H1 (cell line): ENCODE measurements around the gene PC. TPM values are rescaled to one million over a fixed set of nuclear protein-coding genes. Genes with fewer than 3 reads are reported as not detected.
A peak's percentile ranks its signal among the peaks of the same experiment; 100 is the strongest.

ENCODE experiments used
- CTCF ChIA-PET: fragments of 300-600 bp; sonication (Branson Sonifier 250); formaldehyde crosslinking; loops from one replicate; lab custom pipeline; 2021; ENCODE audit not compliant: partially characterized antibody; lab: Charles Lee
- POLR2A ChIA-PET: fragments of 300-600 bp; sonication (Branson Sonifier 250); formaldehyde crosslinking; loops from one replicate; lab custom pipeline; 2021; ENCODE audit warnings: inconsistent platforms; ENCODE audit not compliant: partially characterized antibody; lab: Charles Lee
- DNase-seq, 2 experiments: peaks; one replicate each; pipeline versions ENCODE4 v3.0.0 to v3.0.0-alpha.2; 2010 to 2022; ENCODE audit warnings: low spot score in 2 of 2, low read depth in 1 of 2, mixed read lengths in 1 of 2
- FAIRE-seq: peaks from 2 replicates; lab custom pipeline; 2011; peaks lifted over from hg19 to GRCh38; lab: Jason Lieb, UNC
- H2AFZ ChIP-seq: 2 replicates; pipeline ENCODE4 v1.8.1; 2012; ENCODE audit warnings: low read length, inconsistent platforms
- H2AK5ac ChIP-seq: 2 replicates; pipeline ENCODE4 v1.6.1; 2013; ENCODE audit warnings: low read depth, low read length
- H2BK120ac ChIP-seq: replicated peaks from 2 replicates; pipeline ENCODE3; 2013; ENCODE audit warnings: low read depth, low read length, inconsistent platforms
- H2BK12ac ChIP-seq: 2 replicates; pipeline ENCODE4 v1.6.1; 2013; ENCODE audit warnings: low read depth, low read length
- H2BK15ac ChIP-seq: 2 replicates; pipeline ENCODE4 v1.6.1; 2013; ENCODE audit warnings: low read length
- H2BK20ac ChIP-seq: 2 replicates; pipeline ENCODE4 v1.6.1; 2013; ENCODE audit warnings: low read length
- H2BK5ac ChIP-seq: 2 replicates; pipeline ENCODE4 v1.6.1; 2013; ENCODE audit warnings: low read depth, low read length
- H3K14ac ChIP-seq: 2 replicates; pipeline ENCODE4 v1.6.1; 2013; ENCODE audit warnings: inconsistent platforms; ENCODE audit not compliant: insufficient read length
- H3K18ac ChIP-seq: 2 replicates; pipeline ENCODE4 v1.6.1; 2013; ENCODE audit warnings: low read length; ENCODE audit errors: extremely low read depth
- H3K23ac ChIP-seq: 2 replicates; pipeline ENCODE4 v1.6.1; 2013; ENCODE audit warnings: inconsistent platforms; ENCODE audit not compliant: insufficient read length
- H3K23me2 ChIP-seq: 2 replicates; pipeline ENCODE4 v1.6.1; 2013; ENCODE audit warnings: low read depth, low read length
- H3K27ac ChIP-seq: 2 replicates; pipeline ENCODE4 v1.6.1; 2011; ENCODE audit warnings: low read depth, low read length, inconsistent platforms
- H3K27me3 ChIP-seq, 4 experiments: replicated peaks in 1 of 4; 1 replicate in 1 of 4; 2 replicates in 3 of 4; pipeline versions ENCODE4 v1.6.1 to v1.8.1; 2011 to 2013; ENCODE audit warnings: low read length in 3 of 4, mild to moderate bottlenecking in 3 of 4, inconsistent platforms in 2 of 4, mixed read lengths in 2 of 4, moderate library complexity in 1 of 4; ENCODE audit not compliant: control insufficient read depth in 3 of 4, insufficient read depth in 3 of 4; ENCODE audit errors: extremely low read depth in 1 of 4
- H3K36me3 ChIP-seq, 4 experiments: 2 replicates each; pipeline versions ENCODE4 v1.6.1 to v1.8.1; 2011 to 2013; ENCODE audit warnings: mild to moderate bottlenecking in 4 of 4, low read length in 3 of 4, moderate library complexity in 2 of 4, control low read depth in 1 of 4, inconsistent platforms in 1 of 4; ENCODE audit not compliant: insufficient read depth in 4 of 4, control insufficient read depth in 2 of 4
- H3K4ac ChIP-seq: replicated peaks from 2 replicates; pipeline ENCODE3; 2013; ENCODE audit warnings: low read length, low read depth, mixed read lengths, inconsistent platforms; ENCODE audit not compliant: insufficient read length
- H3K4me1 ChIP-seq, 4 experiments: replicated peaks in 1 of 4; 1 replicate in 1 of 4; 2 replicates in 3 of 4; pipeline versions ENCODE4 v1.6.1 to v1.8.1; 2011 to 2013; ENCODE audit warnings: low read length in 3 of 4, inconsistent platforms in 2 of 4, mixed read lengths in 1 of 4; ENCODE audit not compliant: insufficient read depth in 4 of 4, control insufficient read depth in 3 of 4
- H3K4me2 ChIP-seq, 2 experiments: 2 replicates each; pipeline versions ENCODE4 v1.6.1 to v1.8.1; 2011 to 2013; ENCODE audit warnings: low read depth in 2 of 2, low read length in 2 of 2, control low read depth in 1 of 2, inconsistent platforms in 1 of 2, mild to moderate bottlenecking in 1 of 2; ENCODE audit not compliant: insufficient read depth in 1 of 2
- H3K4me3 ChIP-seq, 4 experiments: fragments of 200-600, 300-600 bp in 1 of 4; sonication (generic), shearing (Covaris generic), sonication (Bioruptor Twin) in 1 of 4; 2 replicates each; pipeline versions ENCODE4 v1.5.1 to v1.8.1; 2011 to 2016; ENCODE audit warnings: low read length in 4 of 4, low read depth in 3 of 4, control low read depth in 2 of 4, inconsistent platforms in 2 of 4, mild to moderate bottlenecking in 2 of 4, mixed read lengths in 1 of 4, moderate library complexity in 1 of 4; ENCODE audit not compliant: insufficient read depth in 2 of 4; ENCODE audit errors: extremely low read depth in 1 of 4
- H3K56ac ChIP-seq: replicated peaks from 2 replicates; pipeline ENCODE3; 2013; ENCODE audit warnings: low read depth, mild to moderate bottlenecking, mixed read lengths, low read length, inconsistent platforms; ENCODE audit not compliant: insufficient read length
- H3K79me1 ChIP-seq: 2 replicates; pipeline ENCODE4 v1.6.1; 2013; ENCODE audit warnings: low read depth, low read length, control low read depth
- H3K79me2 ChIP-seq, 2 experiments: 2 replicates each; pipeline versions ENCODE4 v1.6.1 to v1.8.1; 2012 to 2013; ENCODE audit warnings: low read length in 2 of 2, mild to moderate bottlenecking in 2 of 2, inconsistent platforms in 1 of 2; ENCODE audit not compliant: insufficient read depth in 2 of 2, control insufficient read depth in 1 of 2
- H3K9ac ChIP-seq, 4 experiments: replicated peaks in 1 of 4; 1 replicate in 1 of 4; 2 replicates in 3 of 4; pipeline versions ENCODE4 v1.6.1 to v1.8.1; 2011 to 2013; ENCODE audit warnings: low read depth in 3 of 4, low read length in 3 of 4, control low read depth in 2 of 4, mild to moderate bottlenecking in 2 of 4, moderate library complexity in 2 of 4, inconsistent platforms in 1 of 4; ENCODE audit errors: extremely low read depth in 1 of 4
- H3K9me3 ChIP-seq, 2 experiments: 2 replicates each; pipeline versions ENCODE4 v1.6.1 to v1.8.1; 2012 to 2013; ENCODE audit warnings: mild to moderate bottlenecking in 2 of 2, moderate library complexity in 2 of 2, control low read depth in 1 of 2, inconsistent platforms in 1 of 2, low read depth in 1 of 2, low read length in 1 of 2, mixed read lengths in 1 of 2; ENCODE audit not compliant: insufficient read depth in 2 of 2
- H4K20me1 ChIP-seq, 2 experiments: replicated peaks in 1 of 2; 2 replicates each; pipeline versions ENCODE3 to v1.8.1; 2011 to 2013; ENCODE audit warnings: inconsistent platforms in 2 of 2, low read length in 2 of 2, mild to moderate bottlenecking in 1 of 2; ENCODE audit not compliant: insufficient read depth in 2 of 2, control insufficient read depth in 1 of 2
- H4K5ac ChIP-seq: 2 replicates; pipeline ENCODE4 v1.6.1; 2013; ENCODE audit warnings: low read length, low read depth, mixed read lengths, inconsistent platforms; ENCODE audit not compliant: insufficient read length
- H4K8ac ChIP-seq: 2 replicates; pipeline ENCODE4 v1.8.0; 2013; ENCODE audit warnings: mild to moderate bottlenecking, moderate library complexity, low read length, inconsistent platforms; ENCODE audit not compliant: insufficient read depth; ENCODE audit errors: extremely low read depth
- H4K91ac ChIP-seq: replicated peaks from 2 replicates; pipeline ENCODE3; 2013; ENCODE audit warnings: low read length, mixed read lengths, inconsistent platforms; ENCODE audit not compliant: insufficient read length
- GTF2F1 ChIP-seq: IDR thresholded peaks from 2 replicates; pipeline ENCODE4 v1.6.1; 2012; ENCODE audit warnings: low read depth, low read length, improper control_type of control experiment, borderline replicate concordance
- NRF1 ChIP-seq: IDR thresholded peaks from 2 replicates; pipeline ENCODE4 v1.6.1; 2011; ENCODE audit warnings: mild to moderate bottlenecking, low read depth, low read length, improper control_type of control experiment
- POLR2A ChIP-seq, 2 experiments: IDR thresholded peaks; 1 replicate in 1 of 2; 2 replicates in 1 of 2; pipeline ENCODE4 v1.6.1; 2011; ENCODE audit warnings: low read depth in 2 of 2, low read length in 2 of 2, mild to moderate bottlenecking in 2 of 2; ENCODE audit errors: control extremely low read depth in 1 of 2
- SP4 ChIP-seq: IDR thresholded peaks from 2 replicates; pipeline ENCODE4 v1.6.1; 2012; ENCODE audit warnings: low read length, inconsistent platforms
- YY1 ChIP-seq: IDR thresholded peaks from 2 replicates; pipeline ENCODE4 v1.6.1; 2011; ENCODE audit warnings: low read depth, mild to moderate bottlenecking, low read length
- WGBS, 2 experiments: shearing (Covaris generic) in 1 of 2; methylation state at CpG; one replicate each; pipeline versions ENCODE4 v1.1.6 to v1.1.7; 2013 to 2015; ENCODE audit warnings: low lambda C conversion rate in 2 of 2, mixed read lengths in 2 of 2, inconsistent platforms in 1 of 2, low coverage in 1 of 2, missing lambda C conversion rate in 1 of 2; ENCODE audit not compliant: insufficient replicate concordance in 2 of 2, insufficient coverage in 1 of 2, insufficient read length in 1 of 2; ENCODE audit errors: extremely low coverage in 1 of 2, missing lambda C conversion rate in 1 of 2; 5-methylcytosine and 5-hydroxymethylcytosine counted together
- polyA plus RNA-seq, 7 experiments: library from polyadenylated mRNA; depleted of rRNA in 3 of 7; stranded (reverse) in 5 of 7; unstranded in 2 of 7; fragments of >200 nt in 5 of 7; fragments of 200-250 nt in 2 of 7; gene quantifications; 1 replicate in 5 of 7; 2 replicates in 1 of 7; 4 replicates in 1 of 7; pipeline versions ENCODE4 v1.2.1 to v1.2.3, GENCODE V29; 2011 to 2013; ENCODE audit warnings: missing spikeins in 2 of 7, mixed read lengths in 2 of 7
- total RNA-seq: library from RNA; stranded (reverse); fragmentation: NEBNext Ultra II Directional; extraction: Animal tissue kit (Norgen Biotek cat#: 25700); gene quantifications from 2 replicates; pipeline ENCODE4 v1.2.1, GENCODE V29; 2021

The PC gene
- total and polyA plus RNA-seq, 2 of the 8 experiments (the other 6 are each of a cell fraction or from before 2014, with no cell fraction given): 11.5 to 27.5 TPM

DNA sequence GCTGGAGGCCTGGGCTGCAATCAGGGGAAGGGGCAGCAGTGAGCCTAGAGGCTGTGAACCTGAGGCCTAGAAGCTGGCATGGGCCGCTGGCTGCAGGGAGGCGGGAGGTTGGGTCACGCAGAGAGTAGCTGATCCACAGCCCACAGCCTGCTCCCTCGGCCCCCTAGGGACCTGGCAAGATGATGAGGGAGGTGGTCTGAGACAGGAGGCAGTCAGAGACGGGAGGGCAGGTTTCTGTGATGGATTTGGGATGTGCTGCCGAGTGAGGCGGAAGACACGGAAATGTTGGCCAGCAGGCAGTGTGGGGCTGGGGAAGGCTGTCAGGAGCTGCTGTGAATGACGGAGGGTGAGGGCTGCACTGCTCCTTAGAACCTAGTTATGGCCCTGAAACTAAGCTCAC, 78.6 kb downstream of the PC start:
- POLR2A ChIA-PET: no interaction called here
- Histone ChIP-seq H2BK20ac (0 out of 2 replicates have a peak overlapping the region, but pooled peaks have one; percentile 13), H3K56ac (no peak overlapping the region), H3K18ac (no peak overlapping the region), H2AK5ac (peak overlapping the region; percentile 67), H4K5ac (no peak overlapping the region), H3K23ac (no peak overlapping the region), H3K23me2 (no peaks in the 10 kb centered on the region)
- TF ChIP-seq NRF1: no peak
- no peak for TF ChIP-seq POLR2A (IDR thresholded peaks at IDR 0.05; ENCODE audit: control extremely low read depth in 1 of 2, low read depth in 2 of 2, low read length in 2 of 2)
- no peak for TF ChIP-seq GTF2F1
- no peak for TF ChIP-seq SP4
- TF ChIP-seq YY1: no peak
- TF ChIP-seq, all 59 proteins: peak for 0
- peaks cover 0 to 2% of the 10 kb centered on the region in 2 experiments for H4K20me1 ChIP-seq
- H2BK12ac ChIP-seq: peak overlapping the region; percentile 80; the same call in 1 of the 2 replicates
- no peak overlapping the region; the same call in 1 of the 2 replicates for H2BK5ac ChIP-seq
- H3K4ac ChIP-seq: no peak overlapping the region
- H3K9ac ChIP-seq: no peak overlapping the region
- no peak overlapping the region for H2BK120ac ChIP-seq
- no peak overlapping the region; the same call in 1 of the 2 replicates for H3K27ac ChIP-seq
- peaks cover 4 to 21% (median 15%) of the 10 kb centered on the region in 4 experiments for H3K4me1 ChIP-seq
- no peak overlapping the region for H3K14ac ChIP-seq
- no peak for DNase-seq
- no peak overlapping the region for H2BK15ac ChIP-seq
- H4K91ac ChIP-seq: peak overlapping the region; percentile 17
- H3K79me1 ChIP-seq: peaks cover 2% of the 10 kb centered on the region
- no peaks in the 10 kb centered on the region for H3K36me3 ChIP-seq
- no peak overlapping the region for H4K8ac ChIP-seq
- WGBS, 2 experiments: 92% methylated on average over 9 of the region's 9 CpGs; no CpG with 5 or more reads in 1 of the 2 experiments
- H3K9me3 ChIP-seq: no peaks in the 10 kb centered on the region
- no peaks in the 10 kb centered on the region for H3K27me3 ChIP-seq
- no peak overlapping the region for H3K4me2 ChIP-seq
- H3K79me2 ChIP-seq: no peaks in the 10 kb centered on the region
- no peak overlapping the region for H2AFZ ChIP-seq
- CTCF ChIA-PET: interaction anchor here (0.6 to 11.9 kb wide), 10 partner anchors 12 to 188 kb away, joined by 3 to 199 read pairs (median 26); partner anchors contain the start of genes C11orf86 and RCE1
- H3K4me3 ChIP-seq: no peak overlapping the region
- FAIRE-seq: no peak
